Measurements from ENCODE around the gene CLEC20A.

CLEC20A gene

GRCh38 chr1:178467837-178468236 lies 28.9 kb downstream of the CLEC20A start:
- no peak for DNase-seq

DNA sequence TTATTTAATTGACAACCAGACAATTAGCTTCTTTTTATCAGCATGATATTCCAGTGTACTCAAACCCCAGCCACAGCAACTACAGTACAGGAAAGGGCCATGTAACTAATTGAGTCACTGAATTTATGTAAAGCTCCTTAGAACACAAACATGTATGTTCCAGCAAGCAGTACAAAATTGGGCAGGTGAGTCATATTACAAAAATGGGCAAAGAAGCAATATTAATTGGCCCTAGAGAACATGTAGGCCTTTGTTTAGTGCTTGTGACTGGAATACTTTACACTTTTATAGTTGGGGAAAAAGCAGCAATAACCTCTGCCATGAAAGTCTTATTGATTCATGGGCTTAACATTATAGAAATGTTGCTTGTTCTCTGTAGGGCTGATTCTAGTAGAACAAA lies 31.8 kb downstream of the CLEC20A start:
- no peak for DNase-seq

DNA sequence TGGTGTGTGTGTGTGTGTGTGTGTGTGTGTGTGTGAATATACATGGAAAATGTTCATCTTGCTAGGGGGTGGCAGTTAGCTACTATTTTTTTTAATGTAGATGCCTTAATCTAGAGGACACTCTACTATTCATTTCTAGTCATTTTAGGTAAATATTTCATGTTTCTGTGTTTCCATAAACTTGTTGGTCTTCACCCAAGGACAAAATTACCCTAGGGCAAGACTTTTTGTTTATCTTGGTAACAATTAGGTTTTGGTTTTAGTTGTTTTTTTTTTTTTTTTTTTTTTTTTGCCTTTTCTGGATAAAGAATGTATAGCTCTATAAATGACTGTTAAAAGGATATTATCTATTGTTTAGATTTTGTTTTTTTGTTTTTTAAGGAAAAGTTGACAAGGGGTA lies 32.2 kb downstream of the CLEC20A start:
- DNase-seq, result no peak

GRCh38 chr1:178464141-178464540 lies 32.6 kb downstream of the CLEC20A start:
- DNase-seq, result no peak

- no peak for DNase-seq
Observed at GRCh38 chr1:178461701-178462100, 35.1 kb downstream of the CLEC20A start.

DNA sequence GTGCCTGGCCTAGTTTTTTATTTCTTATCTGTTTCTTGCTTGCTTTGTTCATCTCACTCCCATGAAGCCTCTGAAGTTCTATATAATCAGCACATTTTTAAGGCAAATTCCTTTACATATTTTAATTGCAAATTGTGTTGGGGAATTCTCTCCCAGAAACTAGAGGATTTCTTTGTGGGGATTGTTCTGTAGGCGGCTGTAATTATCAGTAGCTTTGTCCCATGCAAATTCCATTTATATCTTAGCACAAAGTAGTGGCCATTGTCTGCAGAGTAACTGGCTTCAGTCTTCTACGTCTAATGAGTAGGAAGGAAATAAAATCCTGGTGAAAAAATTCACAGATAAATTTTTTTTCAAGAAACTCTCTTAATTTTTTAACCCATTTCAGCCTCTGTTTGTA lies 35.7 kb downstream of the CLEC20A start:
- no peak for DNase-seq

DNA sequence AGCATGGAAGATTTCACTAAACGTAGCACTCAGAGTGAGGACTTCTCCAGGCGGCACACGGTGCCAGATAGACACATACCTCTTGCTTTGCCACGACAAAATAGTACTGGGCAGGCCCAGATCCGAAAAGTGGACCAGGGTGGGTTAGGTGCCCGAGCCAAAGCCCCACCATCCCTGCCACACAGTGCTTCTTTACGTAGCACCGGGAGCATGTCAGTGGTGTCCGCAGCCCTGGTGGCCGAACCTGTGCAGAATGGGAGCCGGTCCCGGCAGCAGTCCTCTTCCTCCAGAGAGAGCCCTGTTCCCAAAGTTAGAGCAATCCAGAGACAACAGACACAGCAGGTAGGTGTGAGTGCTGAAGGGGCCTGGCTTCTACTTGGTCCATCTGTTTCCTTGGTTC lies 38.6 kb downstream of the CLEC20A start:
- no peak for DNase-seq

DNA sequence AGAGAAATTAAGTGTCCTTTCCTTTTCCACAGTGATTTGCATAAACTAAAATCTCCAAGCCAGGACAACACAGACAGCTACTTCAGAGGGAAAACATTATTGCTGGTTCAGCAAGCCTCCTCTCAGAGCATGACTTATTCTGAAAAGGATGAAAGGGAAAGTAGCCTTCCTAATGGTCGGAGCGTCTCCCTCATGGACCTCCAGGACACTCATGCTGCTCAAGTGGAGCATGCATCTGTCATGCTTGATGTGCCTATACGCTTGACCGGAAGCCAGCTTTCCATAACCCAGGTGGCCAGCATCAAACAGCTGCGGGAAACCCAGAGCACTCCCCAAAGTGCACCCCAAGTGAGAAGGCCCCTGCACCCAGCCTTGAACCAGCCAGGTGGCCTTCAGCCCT lies 39.1 kb downstream of the CLEC20A start:
- no peak for DNase-seq

- DNase-seq, result no peak
Observed at GRCh38 chr1:178456472-178456871, 40.3 kb downstream of the CLEC20A start.

DNA sequence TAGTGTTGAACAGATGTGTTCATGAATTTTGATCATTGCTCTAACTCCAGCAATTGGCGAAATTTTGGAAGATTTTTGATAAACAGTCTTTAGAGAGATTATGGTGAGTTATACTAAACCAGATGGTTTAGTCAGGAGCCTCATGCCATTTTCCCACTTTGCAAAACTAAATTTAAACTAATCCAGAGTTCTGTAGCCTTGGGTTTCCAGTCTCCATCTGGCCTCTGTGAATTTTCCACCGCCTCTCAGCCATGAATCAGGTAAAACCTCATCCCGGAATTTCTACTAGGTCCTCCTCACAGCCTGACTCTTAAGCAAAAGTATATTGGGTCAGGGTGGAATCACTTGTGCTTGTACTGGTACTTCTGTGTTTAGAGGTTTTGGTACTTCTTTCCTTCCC lies 44.8 kb downstream of the CLEC20A start:
- DNase-seq, result no peak

DNA sequence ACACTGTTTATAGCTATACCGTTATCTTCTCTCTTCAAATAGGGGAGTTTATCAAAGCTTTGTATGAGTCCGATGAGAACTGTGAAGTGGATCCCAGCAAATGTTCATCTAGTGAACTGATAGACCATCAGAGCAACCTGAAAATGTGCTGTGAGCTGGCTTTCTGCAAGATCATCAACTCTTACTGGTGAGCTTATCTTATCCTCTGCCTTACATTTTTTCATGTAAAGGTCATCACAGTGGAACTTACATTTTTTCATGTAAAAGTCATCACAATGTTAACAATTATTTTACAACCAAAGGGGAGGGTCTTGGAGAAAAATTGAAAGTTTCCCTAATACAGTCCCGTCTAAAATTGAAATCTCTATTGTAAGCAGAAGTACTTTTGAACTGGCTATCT lies 45.2 kb downstream of the CLEC20A start:
- no peak for DNase-seq

- DNase-seq, result no peak
Observed at GRCh38 chr1:178450871-178451270, 45.9 kb downstream of the CLEC20A start.

DNA sequence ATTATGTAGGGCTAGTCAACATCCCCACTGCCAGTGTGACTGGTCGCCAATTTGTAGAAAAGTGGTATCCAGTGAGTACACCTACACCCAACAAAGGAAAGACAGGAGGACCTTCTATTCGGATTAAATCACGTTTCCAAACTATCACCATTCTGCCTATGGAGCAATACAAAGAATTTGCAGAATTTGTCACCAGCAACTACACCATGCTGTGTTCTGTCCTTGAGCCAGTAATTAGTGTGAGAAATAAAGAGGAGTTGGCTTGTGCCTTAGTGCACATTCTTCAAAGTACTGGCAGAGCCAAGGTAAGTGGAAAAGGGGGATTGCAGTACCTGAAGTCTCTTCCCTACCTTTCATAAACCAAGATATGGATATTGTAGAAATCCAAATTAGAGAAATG lies 53.8 kb downstream of the CLEC20A start:
- no peak for DNase-seq

GRCh38 chr1:178438432-178438831 lies 58.3 kb downstream of the CLEC20A start:
- no peak for DNase-seq

- no peak for DNase-seq
Observed at GRCh38 chr1:178436899-178437298, 59.9 kb downstream of the CLEC20A start.

- no peak for DNase-seq
Observed at GRCh38 chr1:178434899-178435435, 61.8 kb downstream of the CLEC20A start.

DNA sequence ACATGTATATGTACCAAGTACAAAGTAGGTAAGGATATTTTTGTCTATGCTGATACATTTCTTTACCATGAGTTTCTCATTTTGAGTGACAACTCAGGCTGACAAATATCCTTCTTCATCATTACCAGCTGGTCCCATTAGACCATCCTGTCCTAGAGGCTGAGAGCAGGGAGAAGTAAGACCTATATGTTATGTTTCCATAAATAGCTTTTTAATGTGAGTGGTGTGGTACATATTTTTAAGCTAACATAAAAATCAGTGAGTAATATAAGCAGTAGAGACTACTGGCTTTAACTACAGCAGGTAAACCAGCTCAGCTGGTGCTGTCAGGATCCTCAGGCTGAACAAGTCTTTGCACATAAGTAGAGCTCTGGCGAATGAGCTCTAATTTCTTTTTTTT lies 62.4 kb downstream of the CLEC20A start:
- no peak for DNase-seq

Data from NCI-H69 (cell line).